K562 (cell line): ENCODE results near the gene ITPR1. TPM values are rescaled to one million over a fixed set of nuclear protein-coding genes. Genes with fewer than 3 reads are reported as not detected.

Source experiments
- TBL1XR1 ChIP-seq, 2 experiments: IDR thresholded peaks; 2 replicates each; pipeline ENCODE4 v1.6.1; 2012; ENCODE audit warnings: improper control_type of control experiment in 2 of 2, low read length in 2 of 2, mild to moderate bottlenecking in 1 of 2
- TSC22D4 ChIP-seq: fragments of 450-650 bp; IDR thresholded peaks from 2 replicates; pipeline ENCODE4 v1.6.1; 2016; ENCODE audit warnings: missing genetic modification characterization, missing biosample characterization, control low read depth
- ZNF143 ChIP-seq: sonication (generic); formaldehyde crosslinking; IDR thresholded peaks from 2 replicates; pipeline ENCODE4 v1.9.0; 2022; ENCODE audit warnings: mild to moderate bottlenecking, missing genetic modification reagents
- ZNF407 ChIP-seq: fragments of 450-650 bp; IDR thresholded peaks from 2 replicates; pipeline ENCODE4 v1.6.1; 2016; ENCODE audit warnings: low read depth
- ZNF449 ChIP-seq: fragments of 250-450 bp; sonication (Bioruptor Pico); IDR thresholded peaks from 2 replicates; pipeline ENCODE4 v1.8.0; 2022; ENCODE audit warnings: moderate library complexity, mild to moderate bottlenecking, inconsistent platforms
- ZNF696 ChIP-seq: fragments of 250-450 bp; sonication (Bioruptor Pico); conservative IDR thresholded peaks from 2 replicates; pipeline ENCODE4 v1.4.0; 2020; ENCODE audit warnings: mild to moderate bottlenecking, moderate library complexity
- polyA plus RNA-seq, 8 experiments: library from polyadenylated mRNA; depleted of rRNA in 4 of 8; stranded (reverse) in 5 of 8; unstranded in 3 of 8; fragments of >200 nt; fragmentation: Nextera tagmentation in 2 of 8; fragmentation: Illumina TruSeq in 1 of 8; extraction: Ambion mirVana in 2 of 8; extraction: Trizol in 1 of 8; gene quantifications; 2 replicates each; pipeline versions ENCODE4 v1.2.1 to v1.2.3, GENCODE V29; 2011 to 2014; ENCODE audit warnings: inconsistent platforms in 1 of 8, missing spikeins in 1 of 8
- total RNA-seq, 7 experiments: library from RNA; depleted of rRNA in 6 of 7; stranded (reverse); fragments of >200 nt in 6 of 7; fragmentation: Illumina TruSeq in 2 of 7; extraction: Trizol in 2 of 7; gene quantifications; 2 replicates each; pipeline versions ENCODE4 v1.2.1 to v1.2.3, GENCODE V29; 2011 to 2021; ENCODE audit warnings: low replicate concordance in 1 of 7

The ITPR1 gene
- total and polyA plus RNA-seq, 9 of the 15 experiments (the other 6 are each of a cell fraction or from before 2014, with no cell fraction given): 22.4 to 40.0 (median 27.4) TPM

GRCh38 chr3:4825436-4826236, 332.5 kb downstream of the ITPR1 start (continued):
- TF ChIP-seq TSC22D4 (tag) (no peak), ZNF696 (CRISPR knock-in tag) (no peak), TBL1XR1 (IDR thresholded peaks at IDR 0.05; ENCODE audit: low read length in 2 of 2) (peak in 1 of 2 experiments; percentile 88; a peak in 3 of 4 replicates), ZNF449 (CRISPR knock-in tag) (0 out of 2 replicates have a peak, but pooled peaks have one; percentile 69), ZNF407 (no peak), ZNF143 (CRISPR knock-in tag) (no peak)
